GM18867 (cell line): ENCODE data around the gene SLC38A11.
"Not testable (repeated sequence)": the region's sequence is repeated elsewhere in the genome, so short reads cannot be mapped to it uniquely, and the experiment has no call there.

Experiments used
- ATAC-seq: cut with Tn5 transposase; IDR thresholded peaks from one replicate; pipeline ENCODE4 v1.9.1; 2021; ENCODE audit warnings: mild to moderate bottlenecking, moderate library complexity; ENCODE audit not compliant: unreplicated experiment

The SLC38A11 gene, protein sequence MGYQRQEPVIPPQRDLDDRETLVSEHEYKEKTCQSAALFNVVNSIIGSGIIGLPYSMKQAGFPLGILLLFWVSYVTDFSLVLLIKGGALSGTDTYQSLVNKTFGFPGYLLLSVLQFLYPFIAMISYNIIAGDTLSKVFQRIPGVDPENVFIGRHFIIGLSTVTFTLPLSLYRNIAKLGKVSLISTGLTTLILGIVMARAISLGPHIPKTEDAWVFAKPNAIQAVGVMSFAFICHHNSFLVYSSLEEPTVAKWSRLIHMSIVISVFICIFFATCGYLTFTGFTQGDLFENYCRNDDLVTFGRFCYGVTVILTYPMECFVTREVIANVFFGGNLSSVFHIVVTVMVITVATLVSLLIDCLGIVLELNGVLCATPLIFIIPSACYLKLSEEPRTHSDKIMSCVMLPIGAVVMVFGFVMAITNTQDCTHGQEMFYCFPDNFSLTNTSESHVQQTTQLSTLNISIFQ

DNA sequence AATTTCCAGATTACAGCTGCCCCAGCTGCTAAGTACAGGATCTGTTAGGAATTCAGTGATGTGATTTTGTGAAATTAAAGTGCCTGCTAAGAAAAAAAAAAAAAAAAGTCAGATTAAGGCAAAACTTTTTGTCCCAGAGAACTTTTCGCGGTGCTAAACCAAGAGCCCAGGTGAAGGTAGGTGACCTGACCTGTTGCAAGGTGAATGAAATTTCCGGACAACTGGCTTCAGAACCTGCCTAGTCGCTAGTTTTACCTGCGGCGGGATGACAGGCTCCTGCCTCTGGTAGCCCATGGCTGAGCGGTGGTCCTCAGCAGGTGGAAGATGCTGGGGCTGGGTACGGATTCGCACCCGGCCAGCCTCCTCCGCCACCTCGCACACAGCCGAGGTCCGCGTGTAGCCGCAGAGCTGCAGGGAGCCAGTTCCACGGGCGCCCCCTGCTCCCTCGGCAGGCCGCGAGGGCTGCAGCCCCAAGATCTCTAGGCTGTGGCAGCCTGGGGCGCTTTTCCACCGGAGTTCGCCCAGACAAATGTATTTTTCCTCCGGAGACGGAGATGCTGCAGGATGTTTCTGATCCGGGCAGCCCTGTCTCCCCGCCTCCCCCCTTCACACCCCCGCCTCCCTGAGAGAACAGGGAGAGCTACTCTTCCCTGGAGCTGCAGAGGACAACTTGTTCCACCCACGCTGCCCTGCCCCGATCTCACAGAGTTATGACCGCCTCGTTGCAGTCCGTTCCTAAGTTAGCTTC, at the start of gene SLC38A11:
SLC38A11 (minus strand) TSS at position 572 of the 748 bp plus-strand sequence; CDS start at position 294, 278 bp downstream.
- ATAC-seq, result no peak

DNA sequence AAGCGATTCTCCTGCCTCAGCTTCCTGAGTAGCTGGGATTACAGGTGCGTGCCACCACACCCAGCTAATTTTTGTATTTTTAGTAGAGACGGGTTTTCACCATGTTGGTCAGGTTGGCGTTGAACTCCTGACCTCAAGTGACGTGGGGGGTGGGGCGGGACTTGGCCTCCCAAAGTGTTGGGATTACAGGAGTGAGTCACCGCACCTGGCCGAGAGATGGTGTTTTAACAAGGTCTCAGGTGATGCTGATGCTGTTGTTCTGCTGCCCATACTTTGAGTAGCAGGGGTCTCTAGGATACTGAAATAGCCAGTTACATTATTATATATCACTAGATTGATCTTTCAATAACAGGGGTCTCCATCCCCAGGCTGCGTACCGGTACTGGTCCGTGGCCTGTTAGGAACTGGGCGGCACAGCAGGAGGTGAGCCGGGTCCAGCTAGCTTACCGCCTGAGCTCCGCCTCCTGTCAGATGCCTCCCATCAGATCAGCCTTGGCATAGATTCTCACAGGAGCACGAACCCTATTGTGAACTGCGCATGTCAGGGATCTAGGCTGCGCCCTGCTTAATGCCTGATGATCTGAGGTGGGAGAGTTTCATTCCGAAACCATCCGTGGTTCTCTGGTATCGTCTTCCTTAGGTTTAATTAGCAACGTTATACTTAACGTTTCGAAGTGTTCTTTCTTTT, 48.3 kb upstream of the SLC38A11 start:
- no peak for ATAC-seq

DNA sequence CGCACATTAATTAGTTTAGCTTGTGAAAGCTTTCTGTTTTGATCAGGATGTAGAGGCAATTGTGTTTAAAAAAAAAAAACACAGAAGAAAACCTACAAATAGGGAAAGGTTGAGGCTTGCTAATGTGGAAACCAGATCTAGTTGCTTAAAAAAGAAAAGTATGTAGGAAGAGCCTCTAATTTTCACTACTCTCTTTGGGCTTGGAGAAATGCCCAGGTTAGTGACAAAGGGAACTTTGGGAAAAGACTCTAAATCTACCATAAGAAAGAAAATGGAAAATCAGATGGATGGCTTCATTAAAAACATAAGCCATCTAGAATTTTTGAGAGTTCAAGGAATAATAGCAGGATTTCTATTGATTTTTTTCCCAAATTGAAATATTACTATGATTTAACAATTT, 47.3 kb upstream of the SLC38A11 start:
- no peak for ATAC-seq

DNA sequence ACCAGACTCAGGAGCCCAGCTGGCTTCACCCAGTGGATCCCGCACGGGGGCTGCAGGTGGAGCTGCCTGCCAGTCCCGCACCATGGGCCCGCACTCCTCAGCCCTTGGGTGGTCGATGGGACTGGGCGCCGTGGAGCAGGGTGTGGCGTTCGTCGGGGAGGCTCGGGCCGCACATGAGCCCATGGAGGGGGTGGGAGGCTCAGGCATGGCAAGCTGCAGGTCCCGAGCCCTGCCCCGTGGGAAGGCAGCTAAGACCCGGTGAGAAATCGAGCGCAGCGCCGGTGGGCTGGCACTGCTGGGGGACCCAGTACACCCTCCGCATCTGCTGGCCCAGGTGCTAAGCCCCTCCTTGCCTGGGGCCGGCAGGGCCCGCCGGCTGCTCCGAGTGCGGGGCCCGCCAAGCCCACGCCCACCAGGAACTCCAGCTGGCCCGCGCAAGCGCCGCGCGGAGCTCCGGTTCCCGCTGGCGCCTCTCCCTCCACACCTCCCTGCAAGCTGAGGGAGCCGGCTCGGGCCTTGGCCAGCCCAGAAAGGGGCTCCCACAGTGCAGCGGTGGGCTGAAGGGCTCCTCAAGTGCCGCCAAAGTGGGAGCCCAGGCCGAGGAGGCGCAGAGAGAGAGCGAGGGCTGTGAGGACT, 39.5 kb upstream of the SLC38A11 start:
- not testable (repeated sequence) for ATAC-seq

DNA sequence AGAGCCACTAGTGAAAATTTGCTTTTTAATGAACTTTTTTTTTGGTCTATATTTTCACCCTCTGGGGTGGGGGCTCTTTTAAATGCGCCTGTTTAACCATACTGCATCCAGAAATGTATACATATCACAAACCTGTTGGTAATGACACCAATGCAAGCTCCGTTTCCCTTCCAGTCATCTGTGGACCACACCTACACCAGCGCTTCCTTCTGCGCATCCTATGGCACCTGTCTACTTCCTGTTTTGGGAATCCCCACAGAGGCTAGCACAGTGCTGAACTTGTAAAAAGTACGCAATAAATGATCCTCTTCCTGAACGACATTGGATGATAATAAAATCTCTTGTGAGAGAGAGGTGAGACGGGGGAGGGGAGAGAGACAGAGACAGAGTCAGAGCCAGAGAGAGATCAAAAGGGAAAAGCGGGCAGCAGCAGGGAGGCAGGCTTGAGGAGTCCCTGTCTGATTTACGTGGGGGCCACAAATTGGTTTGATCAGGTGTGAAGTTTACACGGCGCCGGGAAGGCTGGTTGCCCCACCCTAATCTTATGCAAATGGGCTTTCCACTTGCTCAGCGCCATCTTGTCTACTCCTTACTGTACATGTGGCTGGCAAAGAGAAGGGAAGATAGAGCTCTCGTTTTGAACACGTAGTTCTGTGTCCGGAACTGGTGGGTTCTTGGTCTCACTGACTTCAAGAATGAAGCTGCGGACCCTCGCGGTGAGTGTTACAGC, 38.1 kb upstream of the SLC38A11 start:
- no peak for ATAC-seq

DNA sequence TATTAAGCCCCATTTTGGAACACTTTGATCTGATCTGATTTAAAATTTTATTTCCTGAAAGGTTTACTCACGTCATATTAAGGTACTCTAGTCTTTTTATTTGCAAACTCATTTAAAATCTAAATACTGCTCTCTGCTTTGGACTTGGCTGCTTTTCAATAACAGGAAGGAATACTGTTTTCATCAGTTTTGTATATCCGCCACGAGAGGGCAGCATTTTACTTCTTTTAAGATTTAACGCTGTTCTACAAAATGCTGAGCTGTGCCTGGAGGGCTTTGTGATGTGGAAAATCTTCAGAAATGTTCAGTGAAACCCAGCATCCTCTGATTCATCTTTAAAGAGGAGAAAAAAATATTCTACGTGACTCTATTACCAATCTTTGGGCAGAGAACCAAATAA, 37.5 kb upstream of the SLC38A11 start:
- peak; percentile 54 for ATAC-seq

DNA sequence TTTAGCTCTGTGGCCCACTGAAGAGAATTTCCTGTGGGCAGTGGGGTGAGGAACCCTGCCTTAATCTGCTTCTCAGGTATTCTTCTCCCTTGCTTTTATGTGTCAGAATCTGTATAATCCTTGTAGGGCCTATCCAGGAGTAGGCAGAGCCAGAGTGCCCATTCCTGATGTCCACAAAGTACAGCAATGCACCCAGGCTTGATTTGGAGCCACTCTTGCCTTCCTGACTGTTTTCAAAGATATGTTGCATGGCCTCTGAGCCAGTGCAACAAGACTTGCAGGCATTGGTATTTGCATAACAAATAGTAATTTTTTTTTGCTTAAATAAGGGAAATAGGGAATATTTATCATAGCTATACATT, 36.7 kb upstream of the SLC38A11 start:
- ATAC-seq, result peak; percentile 34

DNA sequence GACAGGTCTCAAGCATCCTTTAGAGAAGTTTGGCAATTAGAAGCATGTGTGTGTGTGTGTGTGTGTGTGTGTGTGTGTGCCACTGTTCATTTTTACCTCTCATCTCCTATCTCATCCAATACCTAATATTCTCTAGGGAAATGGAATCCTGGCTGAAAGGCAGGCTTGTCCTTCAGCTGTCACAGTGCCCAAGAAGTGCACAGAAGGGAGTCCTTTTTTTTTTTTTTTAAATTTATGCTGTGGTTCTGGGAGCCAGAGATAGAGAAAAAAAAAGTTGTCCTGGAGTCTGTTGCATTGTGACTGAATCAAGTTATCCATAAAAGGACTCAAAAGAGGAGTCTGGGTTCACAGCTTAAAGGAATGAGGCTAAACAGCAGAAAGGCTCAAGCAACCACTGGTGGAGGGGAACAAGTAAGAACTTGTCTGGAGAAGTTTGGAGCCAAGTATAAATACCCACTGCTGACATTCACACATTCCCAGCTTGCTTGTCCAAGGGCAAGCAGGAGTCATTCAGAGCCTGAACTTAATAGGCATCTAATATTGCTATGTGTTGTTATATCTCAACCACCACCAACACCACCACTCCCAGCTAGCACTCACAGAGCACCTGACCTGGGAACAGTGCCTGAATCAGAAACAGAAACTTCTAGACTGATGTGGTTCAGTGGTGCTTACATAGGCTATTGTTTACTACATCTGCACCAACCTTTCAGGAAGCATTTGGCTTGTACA, 36.2 kb upstream of the SLC38A11 start:
- ATAC-seq, result peak; percentile 89

DNA sequence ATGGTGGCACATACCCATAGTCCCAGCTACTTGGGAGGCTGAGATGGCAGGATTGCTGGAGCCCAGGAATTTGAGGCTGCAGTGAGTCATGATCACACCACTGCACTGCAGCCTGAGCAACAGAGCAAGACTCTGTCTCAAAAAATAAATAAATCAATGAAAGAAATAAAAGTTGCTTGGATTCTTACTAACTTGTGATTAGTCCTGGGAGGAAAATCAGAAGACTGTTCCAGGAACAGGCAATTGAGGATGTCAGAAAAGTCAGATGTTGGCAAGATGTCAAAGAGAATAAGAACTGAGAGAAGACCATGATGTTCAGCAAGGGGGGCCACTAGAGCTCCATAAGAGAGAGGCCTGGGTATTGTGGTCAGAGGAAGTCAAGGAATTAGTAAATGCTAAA, 35.6 kb upstream of the SLC38A11 start:
- ATAC-seq, result not testable (repeated sequence)

DNA sequence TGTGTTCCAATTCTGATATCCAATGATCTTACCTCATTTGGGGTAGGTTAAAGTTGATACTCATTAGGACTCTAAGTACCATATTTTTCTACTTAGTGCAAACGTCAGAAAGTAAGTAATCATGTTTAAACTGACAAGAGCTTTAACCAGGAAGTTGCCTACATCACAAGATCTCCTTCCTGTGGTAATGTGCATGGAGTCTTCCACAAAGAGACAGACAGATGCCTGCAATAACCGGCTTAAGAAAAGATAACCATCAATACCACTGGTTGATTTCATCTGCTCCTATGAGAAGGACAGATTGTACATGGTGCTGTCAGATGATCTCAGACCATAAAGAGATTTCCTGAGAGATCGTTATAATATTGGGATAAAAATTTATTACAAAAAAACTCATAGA, 33.5 kb upstream of the SLC38A11 start:
- ATAC-seq, result not testable (repeated sequence)

DNA sequence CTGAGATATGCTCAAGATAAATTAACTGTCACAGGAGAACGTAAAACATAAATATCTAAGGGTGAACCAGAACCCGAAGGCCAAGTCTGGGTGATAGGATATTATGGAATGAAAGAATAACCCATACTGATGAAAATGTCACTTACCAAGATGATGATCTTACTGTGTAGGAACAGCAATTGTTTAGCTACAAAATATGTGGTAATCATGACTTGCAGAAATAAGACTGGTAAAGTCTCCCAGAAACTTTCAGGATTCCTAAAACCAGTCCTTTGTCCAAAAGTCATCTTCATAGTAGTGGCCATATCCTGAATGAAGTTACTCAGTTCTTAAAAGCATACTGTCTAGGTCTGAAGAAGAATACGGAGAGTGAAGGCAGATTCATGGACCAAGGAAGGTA, 30.7 kb upstream of the SLC38A11 start:
- ATAC-seq, result not testable (repeated sequence)

DNA sequence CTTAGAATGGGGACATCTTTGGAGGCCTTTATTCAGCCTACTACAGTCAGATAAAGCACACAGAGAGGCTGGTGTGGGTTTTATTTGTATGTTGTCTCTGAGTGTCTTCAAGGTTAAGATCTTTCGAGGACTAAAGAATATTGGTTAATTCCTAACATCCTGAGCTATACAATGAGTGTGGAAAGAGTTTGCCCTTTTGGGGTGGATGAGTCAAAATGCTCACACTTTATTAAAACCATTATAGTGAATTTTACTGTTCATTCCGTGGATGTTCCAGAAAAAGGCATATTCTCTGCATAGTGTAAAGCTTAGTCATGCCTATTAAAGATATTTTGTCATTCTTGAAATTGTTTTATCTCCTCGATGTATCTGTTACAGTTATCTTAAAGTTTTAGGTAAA, 29.1 kb upstream of the SLC38A11 start:
- no peak for ATAC-seq

DNA sequence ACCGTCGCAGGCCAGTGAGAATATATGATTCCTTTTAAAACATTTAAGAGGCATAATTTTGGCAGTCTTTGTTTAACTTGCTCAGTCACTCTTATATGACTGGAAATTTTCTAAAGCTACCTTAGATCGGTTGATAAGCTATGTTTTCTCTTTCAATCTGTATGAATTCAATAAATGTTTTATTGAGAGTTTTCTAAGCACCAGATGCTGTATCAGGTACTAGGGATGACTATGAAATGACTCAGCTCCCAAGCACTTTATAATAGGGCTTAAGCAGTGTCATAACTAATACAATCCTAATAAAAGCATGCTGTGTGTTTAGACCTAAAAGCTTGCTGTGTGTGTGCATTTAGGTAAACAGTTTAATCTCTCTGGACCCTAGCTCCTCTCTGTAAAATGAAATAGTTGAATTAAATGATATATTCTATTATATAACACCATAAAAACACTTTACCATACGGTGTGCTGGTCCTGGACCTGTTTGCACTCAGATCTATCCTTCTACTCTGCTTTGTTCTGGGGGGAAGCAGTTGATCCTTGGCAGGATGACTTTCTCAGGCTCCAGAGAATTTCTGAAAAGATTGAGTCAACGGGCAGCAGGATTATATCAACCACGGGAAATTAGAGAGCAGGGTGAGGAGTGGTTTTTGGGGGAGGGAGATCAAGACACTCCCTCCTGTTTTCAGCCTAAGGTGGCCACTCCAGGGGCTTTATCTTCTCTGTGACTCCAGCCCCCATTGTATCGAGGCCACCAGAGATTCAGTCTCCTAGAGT, 26.1 kb upstream of the SLC38A11 start:
- ATAC-seq, result no peak

DNA sequence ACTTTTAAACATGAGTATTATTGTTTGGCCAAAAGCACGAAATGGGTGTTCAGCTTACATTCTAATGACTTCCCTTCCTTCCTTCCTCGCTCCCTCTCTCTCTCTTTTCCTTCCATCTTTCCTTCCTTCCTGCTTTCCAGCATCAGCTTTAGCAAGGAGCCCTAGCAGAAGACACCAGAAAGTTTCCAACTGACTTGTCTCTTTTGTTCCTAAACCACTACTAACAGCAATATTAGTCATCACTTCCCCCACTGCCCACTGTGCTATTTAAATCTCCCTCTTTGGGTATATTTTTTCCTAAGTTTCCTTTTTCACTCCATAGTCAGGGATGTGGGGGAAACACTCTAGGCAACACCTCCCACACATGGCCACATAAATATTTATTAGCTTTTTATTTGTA, 25.4 kb upstream of the SLC38A11 start:
- ATAC-seq, result not testable (repeated sequence)

DNA sequence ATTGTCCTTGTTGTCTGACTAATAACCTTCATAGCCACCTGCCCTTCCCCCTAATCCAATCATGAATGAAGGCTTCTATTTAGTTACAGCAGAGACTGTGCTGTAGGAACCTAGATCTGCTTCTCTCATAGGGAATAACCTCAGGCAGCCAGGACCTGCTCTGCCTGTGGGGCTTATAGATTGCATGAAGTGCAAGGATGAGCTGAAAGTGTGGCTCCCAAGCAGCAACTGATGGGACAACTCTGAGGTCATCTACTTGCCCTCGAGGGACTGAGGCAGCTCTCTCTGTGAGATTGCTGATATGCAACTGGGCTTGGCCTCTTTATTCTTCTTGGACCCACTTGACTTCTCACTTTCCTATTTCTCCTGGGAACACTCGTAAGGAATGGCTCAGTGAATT, 23.8 kb upstream of the SLC38A11 start:
- ATAC-seq, result no peak

DNA sequence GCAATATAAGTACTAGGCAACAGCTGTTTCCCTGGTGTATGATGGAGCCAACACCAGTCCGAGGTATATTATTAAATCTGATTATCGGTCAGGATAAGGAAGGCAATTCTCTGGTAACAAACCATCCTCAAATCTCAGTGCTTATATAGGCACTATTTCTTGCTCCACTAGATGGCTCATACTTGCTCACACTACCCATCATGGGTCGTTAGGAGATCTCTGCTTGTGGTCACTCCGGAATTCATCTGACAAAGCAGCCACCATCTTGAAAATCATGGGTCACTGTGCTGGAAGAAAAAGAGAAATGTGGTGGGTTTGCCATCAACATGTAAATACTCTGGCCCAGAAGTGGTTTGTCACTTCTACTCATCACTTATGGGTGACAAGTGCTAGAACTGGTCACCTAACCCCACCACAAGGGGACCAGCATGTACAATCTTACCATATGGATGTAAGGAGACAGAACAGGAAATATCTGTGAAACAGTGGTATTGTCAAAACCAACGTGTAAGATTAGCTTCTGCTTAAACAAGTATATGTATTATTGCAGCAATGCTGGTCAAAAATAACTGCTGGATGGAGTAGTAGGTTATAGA, 21.6 kb upstream of the SLC38A11 start:
- not testable (repeated sequence) for ATAC-seq

DNA sequence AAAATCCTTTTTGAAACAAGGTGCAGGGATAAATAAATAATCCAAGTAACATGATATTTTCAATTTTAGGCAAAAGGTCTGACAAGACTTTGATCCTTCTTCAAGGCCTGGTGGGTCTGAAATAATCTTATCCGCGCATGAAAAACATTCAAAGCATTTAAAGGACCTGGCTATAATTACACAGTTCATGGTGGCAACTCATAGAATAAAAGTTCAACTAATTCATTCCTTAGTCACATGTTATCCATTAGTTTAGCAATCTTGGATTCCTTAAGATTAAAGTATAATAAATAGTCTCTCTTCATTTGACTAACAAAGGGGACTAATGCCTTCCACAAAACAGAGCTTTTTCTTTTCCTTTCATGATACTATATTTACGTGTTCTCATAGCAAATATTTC, 21.0 kb upstream of the SLC38A11 start:
- no peak for ATAC-seq

DNA sequence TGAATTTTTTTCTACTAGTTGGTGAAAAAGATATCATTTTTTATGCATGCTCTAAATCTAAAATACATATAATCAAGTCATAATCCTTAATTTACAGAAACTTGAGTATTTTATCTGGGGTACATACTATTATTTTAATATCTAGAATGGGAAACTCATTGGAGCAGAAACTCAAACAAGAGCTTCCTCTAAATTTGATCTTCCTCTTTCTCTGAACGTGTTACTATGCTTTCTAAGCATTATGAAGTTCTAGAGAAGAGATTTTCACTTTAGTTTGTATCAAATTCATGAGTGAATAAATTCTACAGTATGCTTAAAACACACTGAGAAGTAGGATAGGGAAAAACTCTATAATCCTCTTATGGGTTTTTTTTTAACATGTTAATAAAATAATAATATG, 20.6 kb upstream of the SLC38A11 start:
- ATAC-seq, result no peak

DNA sequence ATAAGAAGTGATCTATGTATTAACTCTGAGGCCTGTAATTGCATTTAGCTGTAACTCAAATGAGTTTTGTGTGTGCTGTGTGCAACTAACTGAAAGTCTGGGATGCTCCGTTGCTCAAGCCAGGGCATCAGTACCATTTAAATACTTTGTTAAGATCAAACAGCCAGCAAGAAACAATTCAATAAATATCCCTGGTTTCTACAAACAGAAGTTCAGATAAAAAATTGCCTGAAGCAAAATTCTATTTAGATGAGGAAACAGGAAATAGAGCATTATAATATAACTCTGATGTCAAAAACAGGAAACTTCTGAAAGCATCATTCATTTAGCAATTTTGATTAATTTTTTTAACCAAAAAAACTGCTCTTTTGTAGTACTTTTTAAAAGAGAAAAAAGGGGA, 18.9 kb upstream of the SLC38A11 start:
- no peak for ATAC-seq
